ENCODE measurements around the gene DMKN. TPM values are rescaled to one million over a fixed set of nuclear protein-coding genes. Genes with fewer than 3 reads are reported as not detected.

The DMKN gene
- total and polyA plus RNA-seq, 2 of the 8 experiments (the other 6 are each of a cell fraction or from before 2014, with no cell fraction given): 290 to 330 TPM

- no peak within 1 kb of the TSS for H2AK5ac ChIP-seq (ENCODE audit: low read depth, low read length)
- H4K91ac ChIP-seq (replicated peaks; ENCODE audit: insufficient read length, low read length): no peak within 1 kb of the TSS
- no peaks in the 10 kb centered on the region for H3K9me3 ChIP-seq (ENCODE audit: insufficient read depth in 2 of 2, low read depth in 1 of 2, low read length in 1 of 2)
- H3K18ac ChIP-seq (ENCODE audit: extremely low read depth, low read length): no peak within 1 kb of the TSS
- POLR2A ChIA-PET (ENCODE audit: partially characterized antibody): no interaction called here
- DNase-seq (ENCODE audit: low read depth in 1 of 2, low spot score in 2 of 2): no peak
- no peak within 1 kb of the TSS for H4K8ac ChIP-seq (ENCODE audit: extremely low read depth, insufficient read depth, low read length)
- H2AFZ ChIP-seq (ENCODE audit: low read length): peak within 1 kb of the TSS; percentile 81
- H3K14ac ChIP-seq (ENCODE audit: insufficient read length): no peak within 1 kb of the TSS
- H3K23ac ChIP-seq (ENCODE audit: insufficient read length): no peak within 1 kb of the TSS
- no peak within 1 kb of the TSS for H2BK120ac ChIP-seq (replicated peaks; ENCODE audit: low read depth, low read length)
- H2BK15ac ChIP-seq (ENCODE audit: low read length): no peak within 1 kb of the TSS
- H3K9ac ChIP-seq (replicated peaks in 1 of 4; ENCODE audit: extremely low read depth in 1 of 4, low read depth in 3 of 4, low read length in 3 of 4): no peak within 1 kb of the TSS
- H3K36me3 ChIP-seq (ENCODE audit: control insufficient read depth in 2 of 4, insufficient read depth in 4 of 4, low read length in 3 of 4): no peaks in the 10 kb centered on the region
- no peaks in the 10 kb centered on the region for H4K20me1 ChIP-seq (replicated peaks in 1 of 2; ENCODE audit: control insufficient read depth in 1 of 2, insufficient read depth in 2 of 2, low read length in 2 of 2)
- peaks cover 0 to 5% (median 0%) of the 10 kb centered on the region in 4 experiments; a peak in 3 of 7 replicates for H3K27me3 ChIP-seq (replicated peaks in 1 of 4; ENCODE audit: control insufficient read depth in 3 of 4, extremely low read depth in 1 of 4, insufficient read depth in 3 of 4, low read length in 3 of 4)
- no peak within 1 kb of the TSS for H2BK5ac ChIP-seq (ENCODE audit: low read depth, low read length)
- no peaks in the 10 kb centered on the region for H3K79me2 ChIP-seq (ENCODE audit: control insufficient read depth in 1 of 2, insufficient read depth in 2 of 2, low read length in 2 of 2)
- H2BK12ac ChIP-seq (ENCODE audit: low read depth, low read length): 0 out of 2 replicates have a peak within 1 kb of the TSS, but pooled peaks have one; percentile 40
- no peak within 1 kb of the TSS for H4K5ac ChIP-seq (ENCODE audit: insufficient read length, low read depth, low read length)
- no peak within 1 kb of the TSS for H3K4me2 ChIP-seq (ENCODE audit: insufficient read depth in 1 of 2, low read depth in 2 of 2, low read length in 2 of 2)
- TF ChIP-seq SRF (IDR thresholded peaks at IDR 0.05; ENCODE audit: low read depth, low read length): no peak
- no peak for TF ChIP-seq KDM4A (IDR thresholded peaks at IDR 0.05; ENCODE audit: low read depth, low read length, severe bottlenecking)
- no peak for TF ChIP-seq SP1 (IDR thresholded peaks at IDR 0.05; ENCODE audit: low read depth, low read length)
- no peak for TF ChIP-seq CEBPB (IDR thresholded peaks at IDR 0.05; ENCODE audit: low read depth, low read length)
- no peaks in the 10 kb centered on the region for H3K79me1 ChIP-seq (ENCODE audit: low read depth, low read length)
- H3K4me1 ChIP-seq (replicated peaks in 1 of 4; ENCODE audit: control insufficient read depth in 3 of 4, insufficient read depth in 4 of 4, low read length in 3 of 4): peaks cover 0 to 4% (median 0%) of the 10 kb centered on the region in 4 experiments; a peak in 1 of 7 replicates
- peak within 1 kb of the TSS; percentile 23 for H3K4ac ChIP-seq (replicated peaks; ENCODE audit: insufficient read length, low read depth, low read length)
- H3K56ac ChIP-seq (replicated peaks; ENCODE audit: insufficient read length, low read depth, low read length): no peak within 1 kb of the TSS
- CTCF ChIA-PET (ENCODE audit: partially characterized antibody): interaction anchor here (0.6 to 1.8 kb wide), 9 partner anchors 12 to 318 kb away, joined by 3 to 5 read pairs (median 3); partner anchors contain the start of gene COX6B1
- H2BK20ac ChIP-seq (ENCODE audit: low read length): no peak within 1 kb of the TSS
- FAIRE-seq: no peak
- WGBS, 2 experiments (ENCODE audit: extremely low coverage in 1 of 2, insufficient coverage in 1 of 2, insufficient read length in 1 of 2, insufficient replicate concordance in 2 of 2, low coverage in 1 of 2, low lambda C conversion rate in 2 of 2, missing lambda C conversion rate in 1 of 2): 96% methylated on average over 10 of the region's 12 CpGs; no CpG with 5 or more reads in 1 of the 2 experiments
- no peak within 1 kb of the TSS for H3K27ac ChIP-seq (ENCODE audit: low read depth, low read length)
- no peak within 1 kb of the TSS for H3K4me3 ChIP-seq (ENCODE audit: extremely low read depth in 1 of 4, insufficient read depth in 2 of 4, low read depth in 3 of 4, low read length in 4 of 4)
- H3K23me2 ChIP-seq (ENCODE audit: low read depth, low read length): no peaks in the 10 kb centered on the region
Measured at GRCh38 chr19:35447606-35448469, 65.6 kb downstream of the DMKN start, which contains the start of gene FFAR2. FFAR2 (plus strand) TSS chr19:35448257; CDS start chr19:35449715, 1,458 bp downstream.

Measured in H1 (cell line).